ENCODE measurements around the gene SEMA5A. TPM values are rescaled to one million over a fixed set of nuclear protein-coding genes. Genes with fewer than 3 reads are reported as not detected.

The SEMA5A gene
- total RNA-seq, 2 donors from 2014 or later, result 3.4 to 40.2 TPM

DNA sequence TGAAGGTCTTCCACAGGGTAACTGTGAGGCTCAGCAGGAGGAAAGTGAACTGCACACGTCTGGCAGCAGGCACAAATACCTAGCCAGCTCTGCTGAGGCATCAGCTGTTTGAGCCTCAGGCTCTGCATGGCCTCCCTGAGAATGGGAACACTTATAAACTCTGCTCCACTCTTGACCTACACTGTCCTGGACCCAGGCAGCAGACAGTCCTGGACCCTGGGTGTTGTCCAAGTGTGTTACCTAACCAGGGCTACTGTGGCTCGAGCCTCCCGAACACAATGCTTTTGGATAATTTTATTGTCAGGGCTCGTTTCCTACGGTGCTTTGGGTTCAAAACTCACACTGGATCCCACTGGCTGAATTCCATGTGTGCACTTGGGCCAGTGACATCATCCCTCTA is 497.9 kb downstream of the SEMA5A start:
- H3K27me3 ChIP-seq, result no peaks in the 10 kb centered on the region
- WGBS, 2 donors, result 89 to 92% methylated on average over 5 of the region's 5 CpGs
- no peaks in the 10 kb centered on the region for H3K36me3 ChIP-seq (replicated peaks in 1 of 2; ENCODE audit: insufficient read depth in 1 of 2, low read depth in 2 of 2)
- ATAC-seq (no peak), DNase-seq (no peak)
- no peaks in the 10 kb centered on the region for H3K9me3 ChIP-seq
- no peaks in the 10 kb centered on the region for H3K4me1 ChIP-seq
- intact Hi-C loops (cut with DNase I), result no loop called here
- no peak for TF ChIP-seq POLR2A (IDR thresholded peaks at IDR 0.05)
- TF ChIP-seq, protein P1, sequence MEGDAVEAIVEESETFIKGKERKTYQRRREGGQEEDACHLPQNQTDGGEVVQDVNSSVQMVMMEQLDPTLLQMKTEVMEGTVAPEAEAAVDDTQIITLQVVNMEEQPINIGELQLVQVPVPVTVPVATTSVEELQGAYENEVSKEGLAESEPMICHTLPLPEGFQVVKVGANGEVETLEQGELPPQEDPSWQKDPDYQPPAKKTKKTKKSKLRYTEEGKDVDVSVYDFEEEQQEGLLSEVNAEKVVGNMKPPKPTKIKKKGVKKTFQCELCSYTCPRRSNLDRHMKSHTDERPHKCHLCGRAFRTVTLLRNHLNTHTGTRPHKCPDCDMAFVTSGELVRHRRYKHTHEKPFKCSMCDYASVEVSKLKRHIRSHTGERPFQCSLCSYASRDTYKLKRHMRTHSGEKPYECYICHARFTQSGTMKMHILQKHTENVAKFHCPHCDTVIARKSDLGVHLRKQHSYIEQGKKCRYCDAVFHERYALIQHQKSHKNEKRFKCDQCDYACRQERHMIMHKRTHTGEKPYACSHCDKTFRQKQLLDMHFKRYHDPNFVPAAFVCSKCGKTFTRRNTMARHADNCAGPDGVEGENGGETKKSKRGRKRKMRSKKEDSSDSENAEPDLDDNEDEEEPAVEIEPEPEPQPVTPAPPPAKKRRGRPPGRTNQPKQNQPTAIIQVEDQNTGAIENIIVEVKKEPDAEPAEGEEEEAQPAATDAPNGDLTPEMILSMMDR (IDR thresholded peaks at IDR 0.05), result no peak
- no peak overlapping the region for H3K4me3 ChIP-seq
- no peak overlapping the region for H3K27ac ChIP-seq

DNA sequence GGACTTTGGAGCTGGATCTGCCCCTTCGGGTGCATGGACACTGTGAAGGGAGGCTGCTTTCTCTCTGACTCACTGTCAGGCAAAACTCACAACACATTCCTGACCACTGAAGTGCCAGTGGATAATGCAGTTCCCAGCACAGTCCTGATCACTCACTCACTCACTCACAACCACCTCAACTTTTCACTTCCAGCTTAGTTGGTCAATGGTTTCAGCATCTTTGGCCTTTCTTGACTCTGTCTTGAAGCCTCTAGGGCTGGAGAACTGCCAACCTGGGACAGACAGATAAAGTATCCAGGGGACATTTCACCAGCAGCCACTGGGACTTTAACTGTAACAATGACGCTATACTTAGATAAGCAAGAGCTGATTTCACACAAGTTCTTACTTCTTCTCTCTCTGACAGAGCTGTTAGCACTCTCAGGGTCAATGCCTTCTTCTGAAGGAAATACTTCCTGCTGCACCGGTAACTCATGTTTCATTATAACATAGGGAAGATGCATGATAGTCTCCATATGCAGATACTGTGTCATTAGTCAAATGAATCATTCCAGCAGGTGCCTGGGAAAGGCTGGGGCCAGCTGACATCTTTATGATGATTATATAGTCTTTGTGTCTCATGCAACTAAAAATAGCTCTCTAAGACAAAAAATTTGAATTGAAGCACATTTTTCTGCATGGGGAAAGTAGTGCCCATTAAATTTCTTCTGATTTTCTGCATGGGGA is 499.0 kb downstream of the SEMA5A start:
- ATAC-seq (no peak), DNase-seq (no peak)
- 60 to 86% methylated on average over 3 of the region's 3 CpGs for WGBS, 2 donors
- Histone ChIP-seq H3K4me1 (no peaks in the 10 kb centered on the region), H3K27me3 (no peaks in the 10 kb centered on the region), H3K4me3 (no peak overlapping the region), H3K36me3 (replicated peaks in 1 of 2; ENCODE audit: insufficient read depth in 1 of 2, low read depth in 2 of 2) (peaks cover 0 to 2% of the 10 kb centered on the region in 2 donors), H3K9me3 (no peaks in the 10 kb centered on the region), H3K27ac (no peak overlapping the region)
- intact Hi-C loops (cut with DNase I), result no loop called here
- TF ChIP-seq, protein P1 (IDR thresholded peaks at IDR 0.05), result no peak
- TF ChIP-seq POLR2A (IDR thresholded peaks at IDR 0.05), result no peak

DNA sequence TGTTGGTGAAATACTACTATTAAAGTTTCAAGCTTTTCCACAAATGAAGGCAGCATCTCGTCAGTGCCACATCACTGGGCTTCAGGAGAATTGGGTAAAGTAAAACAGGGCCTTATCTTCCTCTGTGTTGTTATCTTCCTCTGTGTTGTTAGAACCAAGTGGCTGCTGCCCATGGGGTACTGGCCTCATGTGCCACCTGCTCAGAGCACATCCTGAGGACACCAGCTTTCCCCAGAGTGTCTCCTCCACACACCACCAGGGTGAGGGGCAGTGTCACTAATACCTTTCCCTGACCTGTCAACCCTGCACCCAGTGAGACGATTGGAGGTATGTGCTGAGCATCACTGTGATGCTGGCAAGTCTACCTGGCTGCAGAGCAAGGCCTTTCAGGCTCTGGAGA is 499.9 kb downstream of the SEMA5A start:
- intact Hi-C loops (cut with DNase I), result no loop called here
- Histone ChIP-seq H3K36me3 (replicated peaks in 1 of 2; ENCODE audit: insufficient read depth in 1 of 2, low read depth in 2 of 2) (peaks cover 0 to 2% of the 10 kb centered on the region in 2 donors), H3K9me3 (no peaks in the 10 kb centered on the region), H3K27ac (no peak overlapping the region), H3K4me1 (no peaks in the 10 kb centered on the region), H3K4me3 (no peak overlapping the region), H3K27me3 (no peaks in the 10 kb centered on the region)
- 72 to 75% methylated on average over 1 to 2 of the region's 2 CpGs for WGBS, 2 donors
- TF ChIP-seq, protein P1 (IDR thresholded peaks at IDR 0.05), result no peak
- TF ChIP-seq POLR2A (IDR thresholded peaks at IDR 0.05), result no peak
- DNase-seq (no peak), ATAC-seq (no peak)

DNA sequence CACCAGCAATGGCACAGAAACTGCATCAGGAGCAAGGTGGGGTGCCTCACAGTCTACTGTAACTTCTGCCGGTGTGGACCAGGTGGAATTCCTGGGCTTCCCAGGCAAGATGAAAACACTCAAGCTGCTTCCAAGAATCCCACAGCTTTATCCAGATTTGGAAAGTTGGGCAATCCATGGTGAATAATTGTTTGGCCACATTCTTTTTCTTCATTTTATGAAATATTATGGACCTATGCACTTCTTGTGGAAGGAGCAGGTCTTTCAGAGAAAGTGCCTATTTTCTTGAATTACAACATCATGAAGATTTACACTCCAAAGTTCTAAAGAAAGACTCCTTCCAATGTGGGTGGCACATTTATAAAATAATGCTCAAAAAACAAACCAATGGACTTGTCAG is 503.6 kb downstream of the SEMA5A start:
- intact Hi-C loops (cut with DNase I), result no loop called here
- Histone ChIP-seq H3K4me3 (no peak overlapping the region), H3K4me1 (no peaks in the 10 kb centered on the region), H3K27ac (no peak overlapping the region), H3K9me3 (no peaks in the 10 kb centered on the region), H3K27me3 (no peaks in the 10 kb centered on the region), H3K36me3 (replicated peaks in 1 of 2; ENCODE audit: insufficient read depth in 1 of 2, low read depth in 2 of 2) (peaks cover 0 to 2% of the 10 kb centered on the region in 2 donors)
- no peak for DNase-seq
- no peak for TF ChIP-seq POLR2A (IDR thresholded peaks at IDR 0.05)
- TF ChIP-seq, protein P1 (IDR thresholded peaks at IDR 0.05), result no peak
- 95 to 100% methylated on average over 1 of the region's 1 CpG for WGBS, 2 donors
- no peak for ATAC-seq

DNA sequence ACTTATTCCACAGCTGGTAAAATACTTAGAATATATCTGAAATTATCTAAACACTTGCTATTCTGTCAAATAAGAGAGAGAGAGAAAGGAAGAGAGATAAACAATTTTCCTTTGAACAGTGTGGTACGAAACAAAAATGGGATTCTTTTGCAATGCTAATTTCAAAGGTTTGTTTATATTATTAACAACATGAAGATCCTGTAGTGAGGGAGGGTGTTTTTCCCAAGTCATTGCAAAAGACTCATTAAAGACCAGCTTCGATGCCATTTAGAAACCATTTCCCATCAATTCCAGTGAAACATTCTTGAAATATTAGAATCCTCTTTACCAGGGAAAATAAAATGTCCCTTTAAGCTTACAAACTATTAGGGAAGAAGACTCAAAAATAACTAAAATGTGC is 505.4 kb downstream of the SEMA5A start:
- ATAC-seq, result no peak
- no peaks in the 10 kb centered on the region for H3K27me3 ChIP-seq
- H3K4me1 ChIP-seq, result no peaks in the 10 kb centered on the region
- H3K36me3 ChIP-seq (replicated peaks in 1 of 2; ENCODE audit: insufficient read depth in 1 of 2, low read depth in 2 of 2), result peaks cover 0 to 2% of the 10 kb centered on the region in 2 donors
- TF ChIP-seq POLR2A (IDR thresholded peaks at IDR 0.05), result no peak
- TF ChIP-seq, protein P1 (IDR thresholded peaks at IDR 0.05), result no peak
- WGBS, 2 donors, result 88 to 92% methylated on average over 2 of the region's 2 CpGs
- H3K4me3 ChIP-seq, result no peak overlapping the region
- no peak overlapping the region for H3K27ac ChIP-seq
- DNase-seq, result no peak
- intact Hi-C loops (cut with DNase I), result no loop called here
- no peaks in the 10 kb centered on the region for H3K9me3 ChIP-seq
